HG03103 (cell line): ENCODE data around the gene HDHD2.

Source experiments
- ATAC-seq: cut with Tn5 transposase; IDR thresholded peaks from one replicate; pipeline ENCODE4 v1.9.1; 2021; ENCODE audit warnings: low read depth; ENCODE audit not compliant: unreplicated experiment

The HDHD2 gene

DNA sequence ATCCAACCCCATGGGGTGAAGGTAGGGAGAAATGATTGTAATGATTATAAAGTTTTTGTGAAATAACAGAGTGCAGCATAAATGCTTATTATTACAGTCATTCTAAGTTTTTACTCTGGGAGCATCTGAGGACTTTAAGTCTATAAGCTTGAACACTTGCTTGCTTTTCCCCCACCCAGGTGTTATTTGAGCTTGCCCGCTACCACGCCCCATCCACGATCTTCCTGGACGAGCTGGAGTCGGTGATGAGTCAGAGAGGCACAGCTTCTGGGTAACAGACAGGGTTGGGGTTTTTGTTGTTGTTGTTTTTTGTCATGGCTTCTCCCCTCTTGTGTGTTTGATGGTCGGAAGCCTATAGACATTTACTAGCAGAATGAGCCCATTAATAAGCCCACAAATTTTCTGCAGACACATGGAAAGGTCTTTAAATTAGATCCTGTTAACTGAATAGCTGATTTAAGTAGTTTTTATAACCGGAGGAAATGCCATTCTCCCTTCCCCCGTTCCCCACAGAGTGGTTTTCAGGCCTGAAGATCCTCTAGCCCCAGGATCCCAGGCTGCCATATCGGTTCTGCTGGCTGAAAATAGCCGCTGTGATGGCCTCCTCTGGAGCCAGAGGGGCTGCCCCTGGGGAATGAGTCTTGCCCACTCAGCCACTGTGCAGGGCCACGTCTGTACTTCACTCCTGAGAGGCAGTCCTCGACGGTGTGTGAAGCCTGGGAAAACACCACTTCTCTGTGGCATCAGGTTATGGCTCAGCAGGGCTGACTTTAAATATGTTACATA is 75.0 kb downstream of the HDHD2 start:
- no peak for ATAC-seq

DNA sequence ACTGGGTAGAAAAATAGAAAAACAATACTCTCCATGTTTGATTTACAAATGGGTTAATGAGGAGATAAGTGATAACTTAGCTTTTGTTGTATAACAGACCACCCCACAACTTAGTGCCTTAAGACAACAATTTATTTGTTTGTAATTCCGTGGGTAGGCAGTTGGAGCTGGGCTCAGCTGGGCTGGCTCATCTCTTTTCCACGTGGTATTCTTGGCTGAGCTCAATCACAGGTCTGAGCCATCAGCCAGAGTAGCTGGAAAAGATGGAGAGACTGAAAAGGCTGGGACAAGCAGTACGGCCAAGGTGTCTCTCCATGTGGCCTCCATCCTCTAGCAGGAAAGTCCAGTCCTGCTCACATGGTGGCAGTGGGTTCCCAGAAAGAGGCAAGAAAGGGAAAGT is 82.7 kb downstream of the HDHD2 start:
- no peak for ATAC-seq

- no peak for ATAC-seq
Measured at GRCh38 chr18:47063096-47063495, 87.2 kb downstream of the HDHD2 start.

- ATAC-seq: no peak
Measured at GRCh38 chr18:47062471-47062870, 87.8 kb downstream of the HDHD2 start.
